ENCODE measurements around the gene ARPC5. TPM values are rescaled to one million over a fixed set of nuclear protein-coding genes. Genes with fewer than 3 reads are reported as not detected.

ARPC5 gene
- total and polyA plus RNA-seq, 2 of the 8 experiments (the other 6 are each of a cell fraction or from before 2014, with no cell fraction given), result 24.0 to 60.8 TPM

GRCh38 chr1:183640193-183640592 lies 4.6 kb upstream of the ARPC5 start:
- H2BK15ac ChIP-seq (ENCODE audit: low read length), result no peak overlapping the region
- H3K36me3 ChIP-seq (ENCODE audit: control insufficient read depth in 2 of 4, insufficient read depth in 4 of 4, low read length in 3 of 4), result no peaks in the 10 kb centered on the region
- H3K79me2 ChIP-seq (ENCODE audit: control insufficient read depth in 1 of 2, insufficient read depth in 2 of 2, low read length in 2 of 2), result no peaks in the 10 kb centered on the region
- no peaks in the 10 kb centered on the region for H3K9me3 ChIP-seq (ENCODE audit: insufficient read depth in 2 of 2, low read depth in 1 of 2, low read length in 1 of 2)
- DNase-seq (ENCODE audit: low read depth in 1 of 2, low spot score in 2 of 2) (no peak), FAIRE-seq (no peak)
- no peak overlapping the region for H3K4me3 ChIP-seq (ENCODE audit: extremely low read depth in 1 of 4, insufficient read depth in 2 of 4, low read depth in 3 of 4, low read length in 4 of 4)
- H2BK120ac ChIP-seq (replicated peaks; ENCODE audit: low read depth, low read length), result no peak overlapping the region
- no peak overlapping the region for H2BK12ac ChIP-seq (ENCODE audit: low read depth, low read length)
- H2BK5ac ChIP-seq (ENCODE audit: low read depth, low read length), result no peak overlapping the region
- WGBS, 2 experiments (ENCODE audit: extremely low coverage in 1 of 2, insufficient coverage in 1 of 2, insufficient read length in 1 of 2, insufficient replicate concordance in 2 of 2, low coverage in 1 of 2, low lambda C conversion rate in 2 of 2, missing lambda C conversion rate in 1 of 2), result 73% methylated on average over 1 of the region's 1 CpG; no CpG with 5 or more reads in 1 of the 2 experiments
- H4K8ac ChIP-seq (ENCODE audit: extremely low read depth, insufficient read depth, low read length), result no peak overlapping the region
- no peaks in the 10 kb centered on the region for H4K20me1 ChIP-seq (replicated peaks in 1 of 2; ENCODE audit: control insufficient read depth in 1 of 2, insufficient read depth in 2 of 2, low read length in 2 of 2)
- ChIA-PET CTCF (ENCODE audit: partially characterized antibody) (interaction anchor here (0.8 kb wide), 1 partner anchor 8 kb away, joined by 7 read pairs; no protein-coding TSS in a partner anchor), POLR2A (ENCODE audit: partially characterized antibody) (no interaction called here)
- no peak overlapping the region for H2AK5ac ChIP-seq (ENCODE audit: low read depth, low read length)
- no peak overlapping the region for H3K4me2 ChIP-seq (ENCODE audit: insufficient read depth in 1 of 2, low read depth in 2 of 2, low read length in 2 of 2)
- no peak overlapping the region for H3K4ac ChIP-seq (replicated peaks; ENCODE audit: insufficient read length, low read depth, low read length)
- H3K18ac ChIP-seq (ENCODE audit: extremely low read depth, low read length), result no peak overlapping the region
- peaks cover 0 to 7% (median 0%) of the 10 kb centered on the region in 4 experiments; a peak in 3 of 7 replicates for H3K27me3 ChIP-seq (replicated peaks in 1 of 4; ENCODE audit: control insufficient read depth in 3 of 4, extremely low read depth in 1 of 4, insufficient read depth in 3 of 4, low read length in 3 of 4)
- H3K27ac ChIP-seq (ENCODE audit: low read depth, low read length), result no peak overlapping the region
- no peak overlapping the region for H3K14ac ChIP-seq (ENCODE audit: insufficient read length)
- no peak overlapping the region for H4K5ac ChIP-seq (ENCODE audit: insufficient read length, low read depth, low read length)
- H3K23ac ChIP-seq (ENCODE audit: insufficient read length), result no peak overlapping the region
- no peak overlapping the region for H2BK20ac ChIP-seq (ENCODE audit: low read length)
- H3K23me2 ChIP-seq (ENCODE audit: low read depth, low read length), result peaks cover 6% of the 10 kb centered on the region
- no peak overlapping the region for H2AFZ ChIP-seq (ENCODE audit: low read length)
- H4K91ac ChIP-seq (replicated peaks; ENCODE audit: insufficient read length, low read length), result no peak overlapping the region
- no peaks in the 10 kb centered on the region for H3K79me1 ChIP-seq (ENCODE audit: low read depth, low read length)
- no peak for TF ChIP-seq CEBPB (IDR thresholded peaks at IDR 0.05; ENCODE audit: low read depth, low read length)
- no peak for TF ChIP-seq BACH1 (IDR thresholded peaks at IDR 0.05; ENCODE audit: low read length)
- no peak for TF ChIP-seq RFX5 (IDR thresholded peaks at IDR 0.05; ENCODE audit: borderline replicate concordance, low read depth, low read length)
- TF ChIP-seq ZNF274 (IDR thresholded peaks at IDR 0.05; ENCODE audit: borderline replicate concordance, extremely low read depth, low read length), result no peak
- no peak for TF ChIP-seq SIRT6 (IDR thresholded peaks at IDR 0.05; ENCODE audit: low read length)
- TF ChIP-seq EGR1 (IDR thresholded peaks at IDR 0.05; ENCODE audit: borderline replicate concordance, low read depth, low read length), result no peak
- TF ChIP-seq POU5F1 (IDR thresholded peaks at IDR 0.05; ENCODE audit: low read depth, low read length), result no peak
- no peak for TF ChIP-seq RXRA (IDR thresholded peaks at IDR 0.05; ENCODE audit: insufficient read depth, low read depth, low read length)
- TF ChIP-seq NRF1 (IDR thresholded peaks at IDR 0.05; ENCODE audit: low read depth, low read length), result no peak
- no peak for TF ChIP-seq HDAC6 (IDR thresholded peaks at IDR 0.05; ENCODE audit: low read depth, low read length)
- TF ChIP-seq BCL11A (IDR thresholded peaks at IDR 0.05; ENCODE audit: low read depth in 2 of 2, low read length in 2 of 2), result no peak
- no peak for TF ChIP-seq TEAD4 (IDR thresholded peaks at IDR 0.05; ENCODE audit: low read depth, low read length)
- TF ChIP-seq, protein P1, sequence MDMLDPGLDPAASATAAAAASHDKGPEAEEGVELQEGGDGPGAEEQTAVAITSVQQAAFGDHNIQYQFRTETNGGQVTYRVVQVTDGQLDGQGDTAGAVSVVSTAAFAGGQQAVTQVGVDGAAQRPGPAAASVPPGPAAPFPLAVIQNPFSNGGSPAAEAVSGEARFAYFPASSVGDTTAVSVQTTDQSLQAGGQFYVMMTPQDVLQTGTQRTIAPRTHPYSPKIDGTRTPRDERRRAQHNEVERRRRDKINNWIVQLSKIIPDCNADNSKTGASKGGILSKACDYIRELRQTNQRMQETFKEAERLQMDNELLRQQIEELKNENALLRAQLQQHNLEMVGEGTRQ (IDR thresholded peaks at IDR 0.05; ENCODE audit: low read length), result no peak
- H3K56ac ChIP-seq (replicated peaks; ENCODE audit: insufficient read length, low read depth, low read length), result no peak overlapping the region
- H3K4me1 ChIP-seq (replicated peaks in 1 of 4; ENCODE audit: control insufficient read depth in 3 of 4, insufficient read depth in 4 of 4, low read length in 3 of 4), result peaks cover 0 to 8% (median 1%) of the 10 kb centered on the region in 4 experiments; a peak in 1 of 7 replicates
- H3K9ac ChIP-seq (replicated peaks in 1 of 4; ENCODE audit: extremely low read depth in 1 of 4, low read depth in 3 of 4, low read length in 3 of 4), result no peak overlapping the region
